ENCODE measurements around the gene XPO6.

Gene XPO6

GRCh38 chr16:28182183-28182582 is 29.6 kb downstream of the XPO6 start:
- no peak for DNase-seq

- no peak for DNase-seq
Measured at GRCh38 chr16:28181515-28181914, 30.2 kb downstream of the XPO6 start.

GRCh38 chr16:28180655-28181460 is 30.9 kb downstream of the XPO6 start:
- DNase-seq, result no peak

- DNase-seq, result no peak
Measured at GRCh38 chr16:28179354-28179753, 32.4 kb downstream of the XPO6 start.

GRCh38 chr16:28175715-28176114 is 36.0 kb downstream of the XPO6 start:
- no peak for DNase-seq

GRCh38 chr16:28172336-28172735 is 39.4 kb downstream of the XPO6 start:
- DNase-seq, result no peak

- no peak for DNase-seq
Measured at GRCh38 chr16:28171816-28172215, 39.9 kb downstream of the XPO6 start.

GRCh38 chr16:28168991-28169554 is 42.7 kb downstream of the XPO6 start:
- DNase-seq, result no peak

GRCh38 chr16:28167730-28168129 is 44.0 kb downstream of the XPO6 start:
- DNase-seq, result no peak

GRCh38 chr16:28167221-28167620 is 44.5 kb downstream of the XPO6 start:
- DNase-seq, result no peak

- DNase-seq, result no peak
Measured at GRCh38 chr16:28166394-28167208, 45.2 kb downstream of the XPO6 start.

GRCh38 chr16:28165598-28165997 is 46.2 kb downstream of the XPO6 start:
- DNase-seq, result no peak

- DNase-seq, result no peak
Measured at GRCh38 chr16:28164140-28164539, 47.6 kb downstream of the XPO6 start.

- DNase-seq, result no peak
Measured at GRCh38 chr16:28163699-28164098, 48.1 kb downstream of the XPO6 start.

- no peak for DNase-seq
Measured at GRCh38 chr16:28162326-28162877, 49.4 kb downstream of the XPO6 start.

- no peak for DNase-seq
Measured at GRCh38 chr16:28161626-28162025, 50.1 kb downstream of the XPO6 start.

- no peak for DNase-seq
Measured at GRCh38 chr16:28158136-28158535, 53.6 kb downstream of the XPO6 start.

GRCh38 chr16:28156056-28156680 is 55.6 kb downstream of the XPO6 start:
- no peak for DNase-seq

GRCh38 chr16:28155293-28155692 is 56.5 kb downstream of the XPO6 start:
- DNase-seq, result no peak

- no peak for DNase-seq
Measured at GRCh38 chr16:28151180-28151579, 60.6 kb downstream of the XPO6 start.

GRCh38 chr16:28149011-28149888 is 62.5 kb downstream of the XPO6 start:
- DNase-seq, result no peak

- DNase-seq, result no peak
Measured at GRCh38 chr16:28146536-28146935, 65.2 kb downstream of the XPO6 start.
